Measurements from ENCODE around the gene TOR1AIP1.

The TOR1AIP1 gene

GRCh38 chr1:179881642-179882252 lies 338 bp upstream of the TOR1AIP1 start:
- peak in 1 of 2 donors; percentile 68 for DNase-seq

DNA sequence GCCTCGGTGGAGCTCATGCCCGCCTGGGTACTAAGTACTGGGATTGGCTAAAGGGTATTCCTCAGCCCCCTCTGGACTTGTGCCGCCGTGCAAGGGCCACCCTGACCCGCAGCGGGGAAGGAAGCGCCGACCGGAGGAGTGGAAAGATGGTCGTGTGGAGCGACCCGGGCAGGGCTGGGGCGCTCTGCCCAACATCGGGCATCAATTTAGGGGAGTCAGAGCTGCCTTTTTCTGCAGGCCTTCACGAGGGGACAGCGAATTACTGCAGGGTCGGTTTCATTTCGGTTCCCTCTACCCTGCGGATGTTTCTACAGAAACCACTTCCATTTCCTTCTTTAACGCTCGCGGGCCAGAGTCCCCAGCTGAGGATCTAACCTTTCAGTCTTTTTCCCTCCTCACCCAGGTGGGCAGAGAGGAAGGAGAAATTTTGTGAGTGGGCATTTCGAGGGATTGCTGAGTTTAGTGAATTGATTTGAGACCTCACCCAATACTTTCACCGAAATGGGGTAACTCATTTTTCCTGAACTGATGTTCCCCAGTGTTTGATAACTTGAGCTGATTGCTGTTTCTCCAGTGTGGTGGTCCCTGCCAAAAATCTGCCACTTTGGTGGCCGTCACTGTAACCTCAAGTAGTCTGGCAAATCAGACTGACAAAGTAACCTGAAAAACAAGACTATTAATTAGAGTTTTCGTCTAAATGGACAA lies 1.1 kb downstream of the TOR1AIP1 start:
- DNase-seq, result peak in 1 of 2 donors; percentile 63

DNA sequence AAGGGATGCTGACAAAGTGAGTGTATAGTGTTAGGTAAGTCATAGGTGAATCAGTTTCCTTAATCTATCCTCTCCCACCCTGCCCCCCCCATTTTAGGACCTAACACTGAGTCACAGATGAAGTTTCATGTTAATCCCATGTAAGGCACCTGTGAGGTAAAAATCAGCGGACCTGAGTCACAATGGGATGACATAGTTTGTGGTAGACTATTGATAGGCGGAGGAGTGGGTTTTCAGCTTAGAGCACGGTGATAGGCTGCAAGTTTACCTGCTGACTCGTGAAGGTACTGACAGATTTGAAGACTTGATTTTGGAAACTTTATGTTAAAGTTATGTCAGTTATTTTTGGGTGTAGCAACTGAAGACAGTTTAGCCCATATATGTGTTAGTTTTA lies 1.7 kb downstream of the TOR1AIP1 start:
- DNase-seq, result no peak

GRCh38 chr1:179888071-179888470 lies 6.0 kb downstream of the TOR1AIP1 start:
- DNase-seq, result peak in 1 of 2 donors; percentile 36

GRCh38 chr1:179889589-179889988 lies 7.5 kb downstream of the TOR1AIP1 start:
- DNase-seq, result no peak

- no peak for DNase-seq
Observed at GRCh38 chr1:179910934-179911333, 28.8 kb downstream of the TOR1AIP1 start.

- DNase-seq, result no peak
Observed at GRCh38 chr1:179911812-179912211, 29.7 kb downstream of the TOR1AIP1 start.

GRCh38 chr1:179917601-179918429 lies 35.7 kb downstream of the TOR1AIP1 start:
- DNase-seq, result no peak

DNA sequence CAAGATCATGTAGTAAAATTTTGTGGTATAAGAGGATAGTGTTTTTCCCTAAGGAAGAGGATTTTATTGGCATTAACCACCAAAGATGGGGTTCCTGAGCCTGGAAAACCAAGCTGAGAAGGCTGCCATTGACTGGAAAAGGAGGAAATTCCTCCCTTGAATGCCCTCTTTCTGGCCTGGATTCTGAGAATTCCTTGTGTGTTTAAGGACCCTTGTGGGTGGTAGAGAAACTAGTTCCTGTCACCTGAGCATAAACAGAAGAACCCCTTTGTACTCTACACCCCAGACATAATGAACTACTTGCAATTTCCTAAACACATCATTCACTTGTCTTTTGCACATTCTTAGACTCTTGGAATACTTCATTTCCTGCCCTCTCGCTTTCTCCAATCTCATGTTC lies 39.4 kb downstream of the TOR1AIP1 start:
- no peak for DNase-seq

- DNase-seq, result no peak
Observed at GRCh38 chr1:179921981-179922872, 40.1 kb downstream of the TOR1AIP1 start.

DNA sequence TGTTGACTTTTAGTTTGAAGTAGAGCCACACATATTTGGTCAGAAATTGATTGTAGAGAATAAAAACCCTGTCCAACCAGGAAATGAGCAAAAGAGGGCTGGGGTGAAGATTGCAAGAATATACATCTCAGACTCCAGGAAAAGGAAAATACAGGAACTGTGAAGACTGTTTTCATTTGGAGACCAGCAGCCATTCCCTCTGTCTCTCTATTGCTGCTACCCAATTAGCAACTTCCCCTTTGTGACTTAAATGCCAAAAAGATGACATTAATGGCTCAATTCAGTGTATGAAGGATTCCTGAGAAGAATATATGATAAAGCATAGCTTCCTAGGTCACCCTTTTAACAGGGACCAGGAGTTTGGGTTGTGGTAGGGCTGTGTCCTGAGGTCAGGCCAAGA lies 40.9 kb downstream of the TOR1AIP1 start:
- DNase-seq, result no peak

GRCh38 chr1:179924268-179924667 lies 42.2 kb downstream of the TOR1AIP1 start:
- no peak for DNase-seq

GRCh38 chr1:179925302-179925701 lies 43.2 kb downstream of the TOR1AIP1 start:
- no peak for DNase-seq

GRCh38 chr1:179925922-179926849 lies 44.1 kb downstream of the TOR1AIP1 start:
- DNase-seq, result no peak

- no peak for DNase-seq
Observed at GRCh38 chr1:179926850-179927205, 44.7 kb downstream of the TOR1AIP1 start.

DNA sequence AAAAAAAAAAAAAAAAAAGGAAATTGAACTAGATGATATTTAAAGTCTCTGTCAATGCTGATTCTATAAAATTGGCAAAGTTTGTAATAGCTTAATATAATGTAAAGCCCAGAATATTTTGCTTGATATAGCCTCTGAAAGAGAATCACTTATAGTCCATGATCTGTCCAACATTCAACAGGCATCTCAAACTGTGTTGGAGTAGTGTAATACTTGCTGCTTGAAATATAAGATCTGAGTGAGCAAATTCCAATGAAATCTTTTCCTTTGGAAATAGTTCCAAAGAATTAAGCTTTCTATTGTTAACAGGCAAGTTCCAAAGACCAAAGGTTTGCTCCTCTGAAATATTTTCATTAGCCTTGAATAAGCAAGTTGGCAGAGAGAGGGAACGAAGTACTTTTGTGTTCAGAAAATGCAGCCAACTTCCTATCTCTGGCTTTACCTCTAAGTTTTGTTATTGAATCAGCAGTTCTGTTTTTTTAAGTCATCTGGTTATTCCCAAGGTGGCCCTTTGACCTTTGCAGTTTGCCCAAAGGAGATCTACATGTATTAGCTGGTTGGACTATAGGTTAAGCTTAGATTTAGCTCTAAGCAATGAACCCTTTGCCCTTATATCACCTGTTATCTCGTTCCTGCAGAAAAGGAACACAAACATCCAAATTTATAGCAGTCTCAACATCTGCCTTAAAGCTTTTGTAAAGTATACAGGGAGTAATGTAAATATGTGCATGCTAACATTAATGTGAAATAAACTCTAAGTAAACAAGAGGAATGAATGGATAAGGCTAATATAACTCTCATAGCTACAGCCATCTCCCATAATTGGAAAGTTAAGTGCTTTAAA lies 48.1 kb downstream of the TOR1AIP1 start:
- no peak for DNase-seq

DNA sequence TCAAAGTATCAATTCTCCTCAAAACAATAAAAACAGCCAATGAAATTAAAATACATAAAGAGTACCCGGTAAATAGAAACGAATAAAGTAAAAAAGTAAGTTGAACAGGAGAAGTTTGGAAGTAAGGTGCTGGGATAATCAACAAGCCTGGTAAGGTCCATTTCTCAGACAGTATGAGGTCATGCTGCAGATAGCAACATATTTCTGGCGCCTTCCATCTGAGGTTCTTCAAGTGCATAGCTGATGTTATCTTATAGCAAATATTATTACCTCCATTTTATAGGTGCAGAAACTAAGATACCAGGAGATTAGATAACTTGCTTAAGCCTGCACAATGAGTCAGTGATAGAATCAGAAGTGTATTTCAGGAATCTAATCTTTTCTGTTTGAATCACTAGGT lies 48.8 kb downstream of the TOR1AIP1 start:
- no peak for DNase-seq

GRCh38 chr1:179933219-179933618 lies 51.1 kb downstream of the TOR1AIP1 start:
- DNase-seq, result no peak

DNA sequence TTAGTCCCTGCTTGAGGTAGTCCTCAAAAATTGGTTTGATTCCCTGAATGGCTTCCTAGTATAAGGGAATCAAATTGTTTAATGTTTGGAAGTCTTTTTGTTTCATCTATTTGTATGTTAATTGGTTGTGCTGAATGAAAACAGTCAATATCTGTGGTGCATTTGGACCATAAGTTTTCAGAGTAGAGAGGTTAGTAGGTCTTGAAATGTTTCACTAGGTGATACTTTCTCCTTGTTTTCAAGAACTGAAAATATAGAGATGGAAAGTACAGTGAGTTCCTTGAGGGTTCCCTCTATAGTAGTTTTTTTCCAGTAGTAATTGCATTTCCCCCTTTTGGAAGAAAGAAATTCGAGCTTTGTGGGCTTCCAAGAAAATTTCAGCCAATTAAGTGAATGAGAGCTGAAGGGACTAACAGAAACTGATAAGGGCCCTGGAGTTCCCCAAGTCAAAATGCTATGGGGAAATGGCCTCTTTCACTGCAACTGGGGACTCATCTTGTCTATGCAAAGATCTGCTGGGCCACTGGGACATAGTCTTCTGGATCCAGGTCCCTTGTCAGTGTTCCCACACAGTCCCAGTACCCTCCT lies 53.9 kb downstream of the TOR1AIP1 start:
- no peak for DNase-seq

GRCh38 chr1:179937668-179938254 lies 55.7 kb downstream of the TOR1AIP1 start:
- no peak for DNase-seq
